Hepatocyte (in vitro differentiated cells): ENCODE measurements around the gene HOXB6. TPM values are rescaled to one million over a fixed set of nuclear protein-coding genes. Genes with fewer than 3 reads are reported as not detected.

Experiments used
- DNase-seq: peaks from one replicate; pipeline ENCODE4 v3.0.0-alpha.2; 2016; ENCODE audit warnings: low spot score
- H2AFZ ChIP-seq: fragments of 200-600 bp; sonication (generic); 2 replicates; pipeline ENCODE4 v1.6.0; 2016; ENCODE audit warnings: antibody characterized with exemption, mild to moderate bottlenecking
- H3K27ac ChIP-seq: fragments of 200-600 bp; sonication (generic); 2 replicates; pipeline ENCODE4 v1.5.1; 2016; ENCODE audit warnings: mild to moderate bottlenecking
- H3K27me3 ChIP-seq: fragments of 200-600 bp; sonication (generic); 2 replicates; pipeline ENCODE4 v1.6.1; 2016
- H3K36me3 ChIP-seq: fragments of 200-600 bp; sonication (generic); replicated peaks from 2 replicates; pipeline ENCODE4 v1.5.1; 2016; ENCODE audit warnings: low read depth; ENCODE audit not compliant: insufficient read depth
- H3K4me1 ChIP-seq: fragments of 200-600 bp; sonication (generic); 2 replicates; pipeline ENCODE4 v1.5.1; 2016; ENCODE audit warnings: mild to moderate bottlenecking, moderate library complexity; ENCODE audit not compliant: insufficient read depth
- H3K4me2 ChIP-seq: fragments of 200-600 bp; sonication (generic); 2 replicates; pipeline ENCODE4 v1.6.0; 2016
- H3K4me3 ChIP-seq: fragments of 200-600 bp; sonication (generic); 2 replicates; pipeline ENCODE4 v1.5.1; 2016; ENCODE audit warnings: mild to moderate bottlenecking
- H3K79me2 ChIP-seq: fragments of 200-600 bp; sonication (generic); 2 replicates; pipeline ENCODE4 v1.6.0; 2017; ENCODE audit warnings: mild to moderate bottlenecking
- H3K9me2 ChIP-seq: fragments of 200-600 bp; sonication (generic); replicated peaks from 2 replicates; pipeline ENCODE4 v1.6.0; 2017; ENCODE audit warnings: mild to moderate bottlenecking; ENCODE audit not compliant: insufficient read depth
- H3K9me3 ChIP-seq: fragments of 200-600 bp; sonication (generic); 2 replicates; pipeline ENCODE4 v1.5.1; 2016; ENCODE audit warnings: low read depth, mild to moderate bottlenecking
- H4K20me1 ChIP-seq: fragments of 200-600 bp; sonication (generic); 2 replicates; pipeline ENCODE4 v1.6.0; 2016; ENCODE audit warnings: mild to moderate bottlenecking; ENCODE audit not compliant: insufficient read depth, poor library complexity, severe bottlenecking
- EZH2 ChIP-seq: fragments of 200-600 bp; sonication (generic); IDR thresholded peaks from 2 replicates; pipeline ENCODE4 v1.6.1; 2016; ENCODE audit warnings: antibody characterized with exemption, mild to moderate bottlenecking, borderline replicate concordance
- EZH2phosphoT487 ChIP-seq: fragments of 200-600 bp; sonication (generic); IDR thresholded peaks from one replicate; pipeline ENCODE4 v1.6.1; 2018; ENCODE audit warnings: antibody characterized with exemption, mild to moderate bottlenecking, low read depth, moderate library complexity; ENCODE audit not compliant: unreplicated experiment, severe bottlenecking
- WGBS: methylation state at CpG from one replicate; pipeline ENCODE4 v1.1.6; 2016; ENCODE audit warnings: low lambda C conversion rate; ENCODE audit errors: missing lambda C conversion rate; 5-methylcytosine and 5-hydroxymethylcytosine counted together
- polyA plus RNA-seq: library from polyadenylated mRNA; unstranded; fragments of >200 nt; fragmentation: Nextera tagmentation; extraction: Ambion mirVana; gene quantifications from 2 replicates; pipeline ENCODE4 v1.2.1, GENCODE V29; 2016
- total RNA-seq: library from RNA; depleted of rRNA; stranded (reverse); fragments of >200 nt; gene quantifications from 2 replicates; pipeline ENCODE4 v1.2.3, GENCODE V29; 2014
- TF ChIP-seq, protein P1 (sequence below): fragments of 200-600 bp; sonication (generic); IDR thresholded peaks from 2 replicates; pipeline ENCODE4 v1.5.1; 2016; ENCODE audit warnings: antibody characterized with exemption, mild to moderate bottlenecking; ENCODE audit not compliant: poor library complexity

The HOXB6 gene
- total and polyA plus RNA-seq, 2 experiments from 2014 or later: 4.8 to 7.7 TPM

GRCh38 chr17:48594538-48595277, 10.1 kb downstream of the HOXB6 start:
- Histone ChIP-seq H3K27me3 (peaks cover 94% of the 10 kb centered on the region), H3K4me2 (peak overlapping the region; percentile 92), H3K79me2 (no peaks in the 10 kb centered on the region), H3K4me3 (no peak overlapping the region), H3K4me1 (peaks cover 4% of the 10 kb centered on the region), H3K27ac (no peak overlapping the region), H4K20me1 (no peaks in the 10 kb centered on the region), H2AFZ (no peak overlapping the region), H3K9me3 (no peaks in the 10 kb centered on the region), H3K9me2 (no peaks in the 10 kb centered on the region), H3K36me3 (no peaks in the 10 kb centered on the region)
- DNase-seq: no peak
- 32% methylated on average over 25 of the region's 25 CpGs for WGBS
- TF ChIP-seq, protein P1, sequence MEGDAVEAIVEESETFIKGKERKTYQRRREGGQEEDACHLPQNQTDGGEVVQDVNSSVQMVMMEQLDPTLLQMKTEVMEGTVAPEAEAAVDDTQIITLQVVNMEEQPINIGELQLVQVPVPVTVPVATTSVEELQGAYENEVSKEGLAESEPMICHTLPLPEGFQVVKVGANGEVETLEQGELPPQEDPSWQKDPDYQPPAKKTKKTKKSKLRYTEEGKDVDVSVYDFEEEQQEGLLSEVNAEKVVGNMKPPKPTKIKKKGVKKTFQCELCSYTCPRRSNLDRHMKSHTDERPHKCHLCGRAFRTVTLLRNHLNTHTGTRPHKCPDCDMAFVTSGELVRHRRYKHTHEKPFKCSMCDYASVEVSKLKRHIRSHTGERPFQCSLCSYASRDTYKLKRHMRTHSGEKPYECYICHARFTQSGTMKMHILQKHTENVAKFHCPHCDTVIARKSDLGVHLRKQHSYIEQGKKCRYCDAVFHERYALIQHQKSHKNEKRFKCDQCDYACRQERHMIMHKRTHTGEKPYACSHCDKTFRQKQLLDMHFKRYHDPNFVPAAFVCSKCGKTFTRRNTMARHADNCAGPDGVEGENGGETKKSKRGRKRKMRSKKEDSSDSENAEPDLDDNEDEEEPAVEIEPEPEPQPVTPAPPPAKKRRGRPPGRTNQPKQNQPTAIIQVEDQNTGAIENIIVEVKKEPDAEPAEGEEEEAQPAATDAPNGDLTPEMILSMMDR: no peak
- TF ChIP-seq EZH2: peak; percentile 88

DNA sequence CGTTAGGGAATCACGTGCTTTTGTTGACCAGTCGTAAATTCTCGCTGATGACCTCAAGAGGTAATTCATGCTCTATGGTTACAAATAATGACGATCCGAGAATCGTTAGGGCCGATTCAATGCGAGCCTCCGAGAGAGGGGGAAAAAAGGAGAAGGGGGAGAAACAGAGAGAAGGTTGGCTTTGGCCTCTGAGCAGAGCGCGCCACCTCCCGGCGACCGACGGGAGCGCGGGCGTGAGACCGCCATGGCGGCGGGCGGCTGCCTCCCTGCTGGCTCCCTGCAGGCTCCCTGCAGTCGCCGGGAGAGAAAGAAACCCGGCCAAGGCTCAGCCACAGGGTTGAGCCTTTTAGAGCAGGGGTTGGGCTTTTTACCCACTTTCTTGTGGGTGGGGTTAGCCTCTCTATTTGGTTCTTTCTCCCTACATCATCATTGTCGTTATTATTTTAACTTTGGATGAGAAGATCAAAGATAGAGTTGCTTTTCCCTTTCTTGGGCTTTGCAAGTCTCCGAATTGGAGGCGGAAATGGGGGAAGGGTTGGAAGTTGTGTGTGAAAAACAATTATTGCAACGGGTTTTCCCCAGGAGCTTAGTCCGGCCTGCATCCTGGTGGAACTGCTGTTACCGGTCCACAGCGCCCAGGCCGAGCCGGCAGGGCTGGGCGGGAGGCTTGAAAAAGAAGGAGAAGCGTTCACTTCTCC, 10.8 kb downstream of the HOXB6 start:
- H3K36me3 ChIP-seq: no peaks in the 10 kb centered on the region
- H3K79me2 ChIP-seq: no peaks in the 10 kb centered on the region
- no peak overlapping the region for H2AFZ ChIP-seq
- H3K4me2 ChIP-seq: peak overlapping the region; percentile 92
- 6% methylated on average over 32 of the region's 37 CpGs for WGBS
- no peaks in the 10 kb centered on the region for H4K20me1 ChIP-seq
- H3K9me2 ChIP-seq: no peaks in the 10 kb centered on the region
- H3K4me3 ChIP-seq: no peak overlapping the region
- H3K27ac ChIP-seq: no peak overlapping the region
- H3K27me3 ChIP-seq: peaks cover 94% of the 10 kb centered on the region
- DNase-seq: peak; percentile 85
- peaks cover 4% of the 10 kb centered on the region for H3K4me1 ChIP-seq
- no peak for TF ChIP-seq EZH2
- TF ChIP-seq, protein P1: peak; percentile 92
- no peaks in the 10 kb centered on the region for H3K9me3 ChIP-seq

DNA sequence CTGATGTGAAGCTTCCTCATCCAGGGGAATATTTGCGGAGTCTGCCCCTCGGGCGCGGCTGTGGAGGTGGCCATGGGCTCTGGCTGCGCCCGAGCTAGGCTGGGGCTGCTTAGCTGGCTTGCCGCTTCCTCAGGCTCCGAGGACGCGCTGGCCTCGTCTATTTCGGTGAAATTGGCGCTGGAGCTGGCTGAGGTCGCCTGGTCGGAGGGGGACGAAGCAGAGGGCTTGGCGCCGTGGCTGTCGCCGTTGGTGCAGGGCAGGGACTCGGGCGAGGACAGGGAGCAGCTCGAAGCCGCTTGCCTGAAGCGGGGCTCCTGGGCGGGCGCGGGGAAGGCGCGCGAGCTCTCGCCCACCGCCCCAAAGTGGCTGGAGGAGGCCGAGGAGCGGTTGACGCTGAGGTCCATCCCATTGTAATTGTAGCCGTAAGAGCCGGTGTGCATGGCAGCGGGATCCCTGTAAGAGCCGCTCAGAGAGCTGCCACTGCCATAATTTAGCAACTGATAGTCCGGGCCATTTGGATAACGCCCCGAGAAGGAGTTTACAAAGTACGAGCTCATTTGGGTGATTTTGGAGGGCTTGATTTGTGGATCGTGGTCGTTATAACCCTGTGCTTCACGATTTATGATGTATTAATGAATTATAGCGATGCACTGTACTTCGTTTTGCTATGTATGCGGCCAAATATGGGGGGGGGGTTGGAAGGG, 11.5 kb downstream of the HOXB6 start, which contains the start of gene HOXB5:
Gene HOXB5, minus strand, starts transcription at position 654 of the 704 bp plus-strand sequence. Its CDS starts 97 bp downstream, at position 557.
- TF ChIP-seq EZH2phosphoT487 (peak; percentile 55), EZH2 (peak; percentile 14)
- TF ChIP-seq, protein P1: no peak
- Histone ChIP-seq H3K27me3 (peaks cover 94% of the 10 kb centered on the region), H3K79me2 (no peaks in the 10 kb centered on the region), H3K36me3 (no peaks in the 10 kb centered on the region), H3K4me2 (peak within 1 kb of the TSS; percentile 92), H3K9me2 (no peaks in the 10 kb centered on the region), H3K4me3 (peak within 1 kb of the TSS; percentile 15), H3K4me1 (peaks cover 4% of the 10 kb centered on the region), H4K20me1 (no peaks in the 10 kb centered on the region), H3K27ac (peak within 1 kb of the TSS; percentile 57), H3K9me3 (no peaks in the 10 kb centered on the region), H2AFZ (no peak within 1 kb of the TSS)
- 4% methylated on average over 50 of the region's 50 CpGs for WGBS
- peak; percentile 27 for DNase-seq
